PFSK-1 (cell line): ENCODE data around the gene DAZAP2.

Experiments used
- FOXP2 ChIP-seq: optimal IDR thresholded peaks from 2 replicates; pipeline ENCODE3; 2011; ENCODE audit warnings: borderline replicate concordance, control low read depth, inconsistent platforms; ENCODE audit not compliant: insufficient read depth; ENCODE audit errors: extremely low read length, extremely low read depth
- POLR2AphosphoS5 ChIP-seq: IDR thresholded peaks from 2 replicates; pipeline ENCODE4 v1.6.1; 2012; ENCODE audit warnings: low read depth, mild to moderate bottlenecking, control low read depth, low read length, moderate library complexity
- REST ChIP-seq, 2 experiments: IDR thresholded peaks; 2 replicates each; pipeline versions ENCODE4 v1.6.1 to v1.8.0; 2011 to 2012; ENCODE audit warnings: low read depth in 2 of 2, low read length in 2 of 2, control low read depth in 1 of 2, inconsistent platforms in 1 of 2, mild to moderate bottlenecking in 1 of 2, moderate library complexity in 1 of 2; ENCODE audit not compliant: insufficient read depth in 1 of 2
- SIN3A ChIP-seq: IDR thresholded peaks from 2 replicates; pipeline ENCODE4 v1.6.1; 2012; ENCODE audit warnings: mild to moderate bottlenecking, low read length, moderate library complexity, borderline replicate concordance; ENCODE audit not compliant: insufficient read depth
- TAF1 ChIP-seq: IDR thresholded peaks from 2 replicates; pipeline ENCODE4 v1.6.1; 2012; ENCODE audit warnings: low read length, control low read depth, borderline replicate concordance; ENCODE audit not compliant: insufficient read depth

DAZAP2 gene

GRCh38 chr12:51254536-51254935 lies 15.9 kb downstream of the DAZAP2 start:
- TF ChIP-seq FOXP2 (no peak), POLR2AphosphoS5 (no peak), SIN3A (no peak), REST (IDR thresholded peaks at IDR 0.05; ENCODE audit: insufficient read depth in 1 of 2, low read depth in 2 of 2, low read length in 2 of 2) (no peak), TAF1 (no peak)

- TF ChIP-seq TAF1: no peak
- no peak for TF ChIP-seq FOXP2
- no peak for TF ChIP-seq REST (IDR thresholded peaks at IDR 0.05; ENCODE audit: insufficient read depth in 1 of 2, low read depth in 2 of 2, low read length in 2 of 2)
- no peak for TF ChIP-seq SIN3A
- TF ChIP-seq POLR2AphosphoS5: no peak
Observed at GRCh38 chr12:51262758-51263177, 24.1 kb downstream of the DAZAP2 start.

GRCh38 chr12:51263341-51263740 lies 24.7 kb downstream of the DAZAP2 start:
- no peak for TF ChIP-seq TAF1
- TF ChIP-seq SIN3A: no peak
- no peak for TF ChIP-seq REST (IDR thresholded peaks at IDR 0.05; ENCODE audit: insufficient read depth in 1 of 2, low read depth in 2 of 2, low read length in 2 of 2)
- no peak for TF ChIP-seq POLR2AphosphoS5
- no peak for TF ChIP-seq FOXP2

- no peak for TF ChIP-seq TAF1
Observed at GRCh38 chr12:51264297-51264696, 25.7 kb downstream of the DAZAP2 start.

- no peak for TF ChIP-seq TAF1
- TF ChIP-seq SIN3A: no peak
- no peak for TF ChIP-seq REST (IDR thresholded peaks at IDR 0.05; ENCODE audit: insufficient read depth in 1 of 2, low read depth in 2 of 2, low read length in 2 of 2)
- no peak for TF ChIP-seq POLR2AphosphoS5
- no peak for TF ChIP-seq FOXP2
Observed at GRCh38 chr12:51265024-51265423, 26.4 kb downstream of the DAZAP2 start.
